GM19372 (cell line): ENCODE data around the gene LONP1.

ENCODE experiments used
- ATAC-seq: cut with Tn5 transposase; IDR thresholded peaks from one replicate; pipeline ENCODE4 v1.9.1; 2021; ENCODE audit warnings: mild to moderate bottlenecking, low read depth, moderate library complexity; ENCODE audit not compliant: unreplicated experiment

LONP1 gene

GRCh38 chr19:5661483-5661882 is 58.5 kb downstream of the LONP1 start:
- ATAC-seq, result no peak

GRCh38 chr19:5655412-5655811 is 64.5 kb downstream of the LONP1 start:
- no peak for ATAC-seq

- ATAC-seq, result no peak
Measured at GRCh38 chr19:5654931-5655330, 65.0 kb downstream of the LONP1 start.

- ATAC-seq, result no peak
Measured at GRCh38 chr19:5652261-5652660, 67.7 kb downstream of the LONP1 start.

GRCh38 chr19:5651361-5651760 is 68.6 kb downstream of the LONP1 start:
- ATAC-seq, result no peak

- no peak for ATAC-seq
Measured at GRCh38 chr19:5648464-5648863, 71.5 kb downstream of the LONP1 start.

- no peak for ATAC-seq
Measured at GRCh38 chr19:5646703-5647102, 73.2 kb downstream of the LONP1 start.

GRCh38 chr19:5645409-5645808 is 74.5 kb downstream of the LONP1 start:
- ATAC-seq, result no peak

GRCh38 chr19:5644037-5644436 is 75.9 kb downstream of the LONP1 start:
- ATAC-seq, result no peak

GRCh38 chr19:5643060-5643459 is 76.9 kb downstream of the LONP1 start:
- ATAC-seq, result no peak

GRCh38 chr19:5642204-5642603 is 77.7 kb downstream of the LONP1 start:
- ATAC-seq, result no peak
